Neural cell (in vitro differentiated cells): ENCODE results near the gene PDE2A. TPM values are rescaled to one million over a fixed set of nuclear protein-coding genes. Genes with fewer than 3 reads are reported as not detected.

Source experiments
- H2AFZ ChIP-seq: fragments of 200-600, 300-800 bp; sonication (generic), shearing (Covaris generic); 2 replicates; pipeline ENCODE4 v1.6.0; 2014; ENCODE audit warnings: low read depth, mild to moderate bottlenecking, antibody characterized with exemption, low read length, moderate library complexity
- H3F3A ChIP-seq: fragments of 200-600 bp; shearing (Covaris generic); 2 replicates; pipeline ENCODE4 v1.6.1; 2016; ENCODE audit warnings: mild to moderate bottlenecking, moderate library complexity, mixed read lengths, antibody characterized with exemption, low read length; ENCODE audit not compliant: insufficient read depth, poor library complexity, severe bottlenecking
- H3K27ac ChIP-seq: fragments of 200-600, 300-800 bp; sonication (generic), shearing (Covaris generic); 2 replicates; pipeline ENCODE4 v1.5.1; 2014; ENCODE audit warnings: mild to moderate bottlenecking, low read length, moderate library complexity
- H3K27me3 ChIP-seq: fragments of 300-800, 200-600 bp; sonication (generic), shearing (Covaris generic); 2 replicates; pipeline ENCODE4 v1.6.0; 2014; ENCODE audit warnings: mild to moderate bottlenecking, low read depth, low read length, moderate library complexity; ENCODE audit not compliant: insufficient read depth
- H3K36me3 ChIP-seq: fragments of 300-800, 200-600 bp; sonication (generic), shearing (Covaris generic); 2 replicates; pipeline ENCODE4 v1.5.1; 2014; ENCODE audit warnings: mild to moderate bottlenecking, antibody characterized with exemption, low read length, moderate library complexity; ENCODE audit not compliant: insufficient read depth
- H3K4me2 ChIP-seq: fragments of 300-800, 200-600 bp; sonication (generic), shearing (Covaris generic); 2 replicates; pipeline ENCODE4 v1.6.0; 2014; ENCODE audit warnings: mild to moderate bottlenecking, low read length
- H3K4me3 ChIP-seq: fragments of 300-800, 200-600 bp; sonication (generic), shearing (Covaris generic); 2 replicates; pipeline ENCODE4 v1.5.1; 2014; ENCODE audit warnings: mild to moderate bottlenecking, low read length, moderate library complexity
- H3K79me2 ChIP-seq: fragments of 200-600 bp; shearing (Covaris generic); replicated peaks from 2 replicates; pipeline ENCODE4 v1.6.0; 2014; ENCODE audit warnings: mild to moderate bottlenecking, low read length, moderate library complexity; ENCODE audit not compliant: insufficient read depth
- H3K9ac ChIP-seq: fragments of 300-800, 200-600 bp; sonication (generic), shearing (Covaris generic); 2 replicates; pipeline ENCODE4 v1.6.1; 2016; ENCODE audit warnings: mild to moderate bottlenecking, low read length, mixed read lengths
- H3K9me2 ChIP-seq: fragments of 200-600 bp; shearing (Covaris generic); 2 replicates; pipeline ENCODE4 v1.6.1; 2016; ENCODE audit warnings: mild to moderate bottlenecking, low read length, mixed read lengths; ENCODE audit not compliant: insufficient read depth
- H3K9me3 ChIP-seq: fragments of 200-600, 300-800 bp; sonication (generic), shearing (Covaris generic); 2 replicates; pipeline ENCODE4 v1.6.1; 2016; ENCODE audit warnings: mild to moderate bottlenecking, mixed run types, low read length, moderate library complexity, mixed read lengths
- H4K20me1 ChIP-seq: fragments of 200-600 bp; shearing (Covaris generic); 2 replicates; pipeline ENCODE4 v1.6.1; 2016; ENCODE audit warnings: mild to moderate bottlenecking, mixed run types; ENCODE audit not compliant: insufficient read depth
- EP300 ChIP-seq: fragments of 450-650 bp; conservative IDR thresholded peaks from 2 replicates; pipeline ENCODE4 v1.6.1; 2014; ENCODE audit warnings: antibody characterized with exemption, mild to moderate bottlenecking, moderate library complexity; ENCODE audit not compliant: poor library complexity, severe bottlenecking
- EZH2 ChIP-seq: fragments of 200-600, 300-800 bp; shearing (Covaris generic), sonication (generic); IDR thresholded peaks from 2 replicates; pipeline ENCODE4 v1.6.1; 2014; ENCODE audit warnings: antibody characterized with exemption, low read length, borderline replicate concordance, mild to moderate bottlenecking; ENCODE audit not compliant: insufficient read depth, poor library complexity, severe bottlenecking
- MXI1 ChIP-seq: fragments of 450-650 bp; conservative IDR thresholded peaks from 2 replicates; pipeline ENCODE4 v1.6.1; 2014; ENCODE audit warnings: antibody characterized with exemption, mild to moderate bottlenecking; ENCODE audit not compliant: poor library complexity, severe bottlenecking
- POLR2AphosphoS5 ChIP-seq: IDR thresholded peaks from 2 replicates; pipeline ENCODE4 v1.6.1; 2012
- RAD21 ChIP-seq: fragments of 450-650 bp; conservative IDR thresholded peaks from 2 replicates; pipeline ENCODE4 v1.6.1; 2014; ENCODE audit warnings: antibody characterized with exemption, mild to moderate bottlenecking, moderate library complexity
- SMC3 ChIP-seq: fragments of 450-650 bp; conservative IDR thresholded peaks from 2 replicates; pipeline ENCODE4 v1.6.1; 2014; ENCODE audit warnings: antibody characterized with exemption, mild to moderate bottlenecking, moderate library complexity; ENCODE audit not compliant: poor library complexity
- TAF1 ChIP-seq: IDR thresholded peaks from 2 replicates; pipeline ENCODE4 v1.6.1; 2012; ENCODE audit warnings: low read depth
- polyA plus RNA-seq: library from polyadenylated mRNA; depleted of rRNA; stranded (reverse); fragments of >200 nt; gene quantifications from 2 replicates; pipeline ENCODE4 v1.2.3, GENCODE V29; 2014
- TF ChIP-seq, protein P1 (sequence below): IDR thresholded peaks from 2 replicates; pipeline ENCODE4 v1.6.1; 2012; ENCODE audit warnings: borderline replicate concordance
- TF ChIP-seq, protein P2 (sequence below): fragments of 450-650 bp; IDR thresholded peaks from 2 replicates; pipeline ENCODE4 v1.5.1; 2014; ENCODE audit warnings: antibody characterized with exemption, mild to moderate bottlenecking, moderate library complexity; ENCODE audit not compliant: poor library complexity, severe bottlenecking

PDE2A gene
- polyA plus RNA-seq, 1 donor from 2014 or later, result 11.6 TPM

DNA sequence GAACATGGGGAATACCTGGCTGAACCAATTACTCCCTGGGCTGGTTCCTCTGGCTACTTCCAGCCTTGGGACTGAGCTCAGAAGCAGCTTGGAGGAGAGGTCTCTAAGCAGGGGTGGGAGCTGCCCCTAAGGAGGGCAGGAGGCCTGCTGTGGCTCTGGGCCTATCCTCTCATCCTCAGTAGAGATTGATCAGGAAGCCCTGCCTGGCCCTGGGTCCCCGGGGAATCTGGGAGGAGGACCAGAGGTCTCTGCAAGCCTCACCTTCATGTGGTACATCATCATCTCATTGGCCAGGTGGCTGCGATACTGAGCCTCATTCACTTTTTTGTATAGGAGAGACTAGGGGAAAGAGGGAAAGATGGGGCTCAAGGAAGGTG lies 91.1 kb downstream of the PDE2A start:
- Histone ChIP-seq H3F3A (no peaks in the 10 kb centered on the region), H3K9me3 (no peaks in the 10 kb centered on the region), H3K27me3 (peaks cover 26% of the 10 kb centered on the region), H3K9me2 (no peaks in the 10 kb centered on the region), H3K36me3 (no peaks in the 10 kb centered on the region), H3K9ac (no peak overlapping the region), H3K79me2 (no peaks in the 10 kb centered on the region), H4K20me1 (no peaks in the 10 kb centered on the region), H3K27ac (no peak overlapping the region), H3K4me2 (no peak overlapping the region), H3K4me3 (no peak overlapping the region), H2AFZ (no peak overlapping the region)
- TF ChIP-seq EP300 (no peak), TAF1 (no peak), MXI1 (no peak), POLR2AphosphoS5 (no peak), SMC3 (no peak), EZH2 (no peak), RAD21 (no peak)
- TF ChIP-seq, protein P1, sequence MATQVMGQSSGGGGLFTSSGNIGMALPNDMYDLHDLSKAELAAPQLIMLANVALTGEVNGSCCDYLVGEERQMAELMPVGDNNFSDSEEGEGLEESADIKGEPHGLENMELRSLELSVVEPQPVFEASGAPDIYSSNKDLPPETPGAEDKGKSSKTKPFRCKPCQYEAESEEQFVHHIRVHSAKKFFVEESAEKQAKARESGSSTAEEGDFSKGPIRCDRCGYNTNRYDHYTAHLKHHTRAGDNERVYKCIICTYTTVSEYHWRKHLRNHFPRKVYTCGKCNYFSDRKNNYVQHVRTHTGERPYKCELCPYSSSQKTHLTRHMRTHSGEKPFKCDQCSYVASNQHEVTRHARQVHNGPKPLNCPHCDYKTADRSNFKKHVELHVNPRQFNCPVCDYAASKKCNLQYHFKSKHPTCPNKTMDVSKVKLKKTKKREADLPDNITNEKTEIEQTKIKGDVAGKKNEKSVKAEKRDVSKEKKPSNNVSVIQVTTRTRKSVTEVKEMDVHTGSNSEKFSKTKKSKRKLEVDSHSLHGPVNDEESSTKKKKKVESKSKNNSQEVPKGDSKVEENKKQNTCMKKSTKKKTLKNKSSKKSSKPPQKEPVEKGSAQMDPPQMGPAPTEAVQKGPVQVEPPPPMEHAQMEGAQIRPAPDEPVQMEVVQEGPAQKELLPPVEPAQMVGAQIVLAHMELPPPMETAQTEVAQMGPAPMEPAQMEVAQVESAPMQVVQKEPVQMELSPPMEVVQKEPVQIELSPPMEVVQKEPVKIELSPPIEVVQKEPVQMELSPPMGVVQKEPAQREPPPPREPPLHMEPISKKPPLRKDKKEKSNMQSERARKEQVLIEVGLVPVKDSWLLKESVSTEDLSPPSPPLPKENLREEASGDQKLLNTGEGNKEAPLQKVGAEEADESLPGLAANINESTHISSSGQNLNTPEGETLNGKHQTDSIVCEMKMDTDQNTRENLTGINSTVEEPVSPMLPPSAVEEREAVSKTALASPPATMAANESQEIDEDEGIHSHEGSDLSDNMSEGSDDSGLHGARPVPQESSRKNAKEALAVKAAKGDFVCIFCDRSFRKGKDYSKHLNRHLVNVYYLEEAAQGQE, result no peak
- TF ChIP-seq, protein P2, sequence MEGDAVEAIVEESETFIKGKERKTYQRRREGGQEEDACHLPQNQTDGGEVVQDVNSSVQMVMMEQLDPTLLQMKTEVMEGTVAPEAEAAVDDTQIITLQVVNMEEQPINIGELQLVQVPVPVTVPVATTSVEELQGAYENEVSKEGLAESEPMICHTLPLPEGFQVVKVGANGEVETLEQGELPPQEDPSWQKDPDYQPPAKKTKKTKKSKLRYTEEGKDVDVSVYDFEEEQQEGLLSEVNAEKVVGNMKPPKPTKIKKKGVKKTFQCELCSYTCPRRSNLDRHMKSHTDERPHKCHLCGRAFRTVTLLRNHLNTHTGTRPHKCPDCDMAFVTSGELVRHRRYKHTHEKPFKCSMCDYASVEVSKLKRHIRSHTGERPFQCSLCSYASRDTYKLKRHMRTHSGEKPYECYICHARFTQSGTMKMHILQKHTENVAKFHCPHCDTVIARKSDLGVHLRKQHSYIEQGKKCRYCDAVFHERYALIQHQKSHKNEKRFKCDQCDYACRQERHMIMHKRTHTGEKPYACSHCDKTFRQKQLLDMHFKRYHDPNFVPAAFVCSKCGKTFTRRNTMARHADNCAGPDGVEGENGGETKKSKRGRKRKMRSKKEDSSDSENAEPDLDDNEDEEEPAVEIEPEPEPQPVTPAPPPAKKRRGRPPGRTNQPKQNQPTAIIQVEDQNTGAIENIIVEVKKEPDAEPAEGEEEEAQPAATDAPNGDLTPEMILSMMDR, result no peak

DNA sequence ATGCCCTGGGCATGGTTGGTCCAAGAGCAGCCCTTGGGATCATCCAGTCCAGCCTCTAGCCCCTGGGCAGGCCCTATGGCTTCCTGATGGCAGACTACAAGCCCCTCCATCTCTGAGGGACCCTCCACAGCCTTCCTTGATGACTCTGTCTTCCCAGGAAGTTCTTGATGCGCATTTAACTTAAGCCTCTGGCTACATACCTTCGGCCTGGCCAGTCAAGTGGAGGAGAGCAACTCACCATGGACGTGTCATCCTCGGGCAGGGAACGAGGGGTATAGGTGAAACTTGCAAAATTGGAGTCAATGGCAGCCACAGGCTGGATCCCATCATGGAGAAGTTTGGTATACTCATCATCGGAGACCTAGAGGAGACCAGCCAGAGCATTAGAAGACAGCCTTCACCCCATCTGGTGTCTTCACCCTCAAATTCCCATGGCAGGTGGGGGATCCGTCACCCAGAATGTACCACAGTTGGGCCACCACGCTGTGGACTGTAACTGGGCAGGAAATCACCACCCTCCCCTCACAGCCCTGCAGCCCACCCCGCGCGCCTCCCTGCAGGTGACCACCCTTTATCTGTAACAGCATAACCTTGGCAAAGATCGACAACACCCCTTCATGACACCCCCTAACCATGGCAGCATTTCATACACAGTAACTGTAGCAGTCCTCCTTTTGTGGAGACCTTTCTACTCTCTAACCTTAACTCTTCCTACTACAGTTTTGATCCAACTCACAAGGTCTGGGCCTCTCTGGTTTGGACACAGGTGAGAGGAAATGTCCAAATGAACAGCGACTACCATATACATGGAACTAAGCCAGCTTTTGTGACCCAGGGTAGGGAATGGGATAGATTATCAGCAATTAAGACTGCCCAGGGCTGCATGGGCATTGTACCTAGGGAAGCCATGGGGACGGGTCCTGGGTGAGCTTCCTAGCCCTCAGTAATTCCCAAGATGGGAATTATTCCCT lies 91.7 kb downstream of the PDE2A start:
- H3K27me3 ChIP-seq, result peaks cover 26% of the 10 kb centered on the region
- no peak overlapping the region for H3K9ac ChIP-seq
- no peaks in the 10 kb centered on the region for H3K9me2 ChIP-seq
- no peak overlapping the region for H3K4me3 ChIP-seq
- H2AFZ ChIP-seq, result no peak overlapping the region
- no peak overlapping the region for H3K4me2 ChIP-seq
- H3K36me3 ChIP-seq, result no peaks in the 10 kb centered on the region
- H3F3A ChIP-seq, result no peaks in the 10 kb centered on the region
- no peaks in the 10 kb centered on the region for H4K20me1 ChIP-seq
- H3K9me3 ChIP-seq, result no peaks in the 10 kb centered on the region
- TF ChIP-seq, protein P1, result no peak
- TF ChIP-seq MXI1 (no peak), POLR2AphosphoS5 (no peak), RAD21 (no peak), EP300 (no peak), TAF1 (no peak), SMC3 (no peak), EZH2 (no peak)
- TF ChIP-seq, protein P2, result no peak
- no peak overlapping the region for H3K27ac ChIP-seq
- no peaks in the 10 kb centered on the region for H3K79me2 ChIP-seq
